Fibroblast of skin of right quadriceps (primary cell): ENCODE measurements around the gene EHMT1.

Experiments used
- DNase-seq: peaks from one replicate; pipeline ENCODE4 v3.0.0-alpha.2; 2013

The EHMT1 gene

DNA sequence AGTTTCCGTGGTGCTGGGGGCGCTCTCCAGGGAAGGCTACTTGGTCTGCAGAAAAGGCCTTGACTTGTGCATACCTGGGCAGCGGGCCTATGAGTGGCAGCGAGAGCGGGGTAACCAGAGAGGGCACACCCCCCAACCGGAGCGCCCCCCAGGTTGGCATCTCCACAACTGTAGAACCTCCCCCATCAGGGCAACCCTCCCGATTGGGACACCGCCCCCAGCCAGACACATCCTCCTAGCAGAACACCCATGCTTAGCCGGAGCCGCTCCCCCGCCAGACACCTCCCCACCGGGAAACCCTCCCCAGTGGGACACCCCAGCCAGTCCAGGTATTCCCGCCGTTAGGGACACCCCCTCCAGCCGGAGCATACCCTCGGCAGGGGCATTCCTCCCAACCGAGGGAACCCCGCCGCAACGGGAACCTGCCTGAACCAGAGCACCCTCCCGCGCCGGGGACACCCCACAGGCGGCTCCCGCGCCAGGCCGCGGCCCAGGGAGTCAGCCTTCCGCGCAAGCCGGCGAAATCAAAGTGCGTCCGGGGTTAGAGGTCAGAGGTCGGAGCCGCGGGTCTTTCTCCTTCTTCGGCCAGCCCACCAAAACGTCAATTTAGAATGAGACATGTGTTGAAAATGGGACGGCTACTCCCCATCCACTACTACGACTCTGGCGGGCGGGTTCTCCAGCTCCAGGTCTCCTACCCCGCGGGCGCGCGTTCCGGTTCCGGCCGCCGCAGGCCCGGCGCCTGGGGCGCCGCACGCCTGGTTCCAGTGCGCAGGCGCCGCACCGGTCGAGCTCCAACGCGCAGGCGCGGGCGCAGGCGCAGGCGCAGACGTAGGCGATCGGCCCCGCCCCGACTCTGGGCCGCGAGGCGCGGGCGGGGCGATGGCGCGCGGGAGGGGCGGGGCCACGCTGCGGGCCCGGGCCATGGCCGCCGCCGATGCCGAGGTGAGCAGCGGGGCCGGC is at the start of gene EHMT1:
TSS of gene EHMT1 (plus strand) at position 901 of the 963 bp plus-strand sequence. CDS start at position 925, 24 bp downstream.
- DNase-seq = peak; percentile 85

DNA sequence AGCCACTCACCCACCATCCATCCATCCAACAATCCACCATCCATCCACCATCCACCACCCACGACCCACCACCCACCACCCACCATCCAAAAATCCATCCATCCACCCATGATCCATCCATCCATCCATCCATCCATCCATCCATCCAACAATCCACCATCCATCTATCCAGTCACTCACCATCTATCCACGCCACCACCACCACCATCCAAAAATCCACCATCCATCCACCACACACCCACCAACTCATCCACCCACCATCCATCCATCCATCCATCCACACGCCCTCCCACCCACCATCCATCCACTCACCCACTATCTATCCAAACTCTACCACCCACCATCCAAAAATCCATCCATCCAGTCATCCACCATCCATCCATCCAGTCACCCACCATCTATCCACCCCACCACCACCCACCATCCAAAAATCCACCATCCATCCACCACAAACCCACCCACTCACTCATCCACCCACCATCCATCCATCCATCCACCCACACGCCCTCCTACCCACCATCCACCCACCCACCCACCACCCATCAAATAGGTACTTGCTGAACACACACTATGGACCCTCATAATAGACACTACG is 49.1 kb upstream of the EHMT1 start:
- no peak for DNase-seq

DNA sequence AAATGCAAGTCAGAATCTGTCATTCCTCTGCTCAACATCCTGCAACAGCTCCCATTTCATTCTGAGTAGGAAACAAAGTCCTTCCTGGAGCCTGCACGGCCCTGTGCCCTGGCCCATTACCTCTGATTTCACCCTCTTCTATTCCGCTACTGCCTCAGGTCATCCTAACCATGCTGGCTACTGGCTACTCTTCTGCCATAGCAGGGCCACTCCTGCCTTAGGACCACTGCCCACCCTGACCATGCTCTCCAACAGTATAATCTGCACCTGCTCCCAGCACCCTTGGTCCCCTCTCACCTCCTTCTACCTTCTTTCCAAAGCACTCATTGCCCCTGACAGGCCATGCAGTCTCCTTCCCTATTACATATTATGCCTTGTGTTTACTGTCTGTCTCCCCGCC is 48.2 kb upstream of the EHMT1 start:
- no peak for DNase-seq

DNA sequence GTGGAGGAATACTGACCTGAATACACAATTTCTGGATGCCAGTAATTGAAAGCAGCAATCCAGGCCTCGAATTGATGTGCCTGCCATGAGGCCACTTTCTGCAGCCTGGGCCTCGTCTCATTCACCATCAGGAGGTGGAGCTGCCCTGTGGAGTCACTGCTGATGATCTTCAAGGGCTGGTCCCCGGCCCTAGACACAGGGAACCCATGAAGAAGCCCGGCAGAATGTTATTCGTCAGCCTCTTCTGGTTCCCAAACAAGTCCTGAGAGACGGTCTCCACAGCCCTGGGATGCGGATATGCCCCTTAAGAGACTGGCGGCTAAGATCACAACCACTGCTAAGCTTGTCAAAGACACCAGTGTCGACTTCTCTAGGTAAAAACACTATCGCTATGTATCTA is 44.6 kb upstream of the EHMT1 start:
- no peak for DNase-seq

DNA sequence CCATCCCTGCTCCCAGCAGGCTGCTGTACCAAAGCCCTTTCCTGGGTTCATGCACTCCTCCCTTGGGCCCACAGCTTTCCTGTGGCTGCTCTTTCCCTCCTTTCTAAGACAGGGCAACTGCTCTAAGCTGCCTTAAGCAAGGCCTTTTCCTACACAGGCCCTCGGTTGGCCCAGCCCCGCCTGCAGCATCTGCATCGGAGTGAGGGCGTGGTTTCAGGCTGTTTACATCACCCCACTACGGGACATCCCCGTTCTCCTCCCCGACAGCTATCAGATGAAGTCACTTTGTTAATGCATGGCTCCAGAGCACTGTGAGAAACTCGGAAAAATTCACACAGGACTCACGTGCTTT is 43.5 kb upstream of the EHMT1 start:
- no peak for DNase-seq

DNA sequence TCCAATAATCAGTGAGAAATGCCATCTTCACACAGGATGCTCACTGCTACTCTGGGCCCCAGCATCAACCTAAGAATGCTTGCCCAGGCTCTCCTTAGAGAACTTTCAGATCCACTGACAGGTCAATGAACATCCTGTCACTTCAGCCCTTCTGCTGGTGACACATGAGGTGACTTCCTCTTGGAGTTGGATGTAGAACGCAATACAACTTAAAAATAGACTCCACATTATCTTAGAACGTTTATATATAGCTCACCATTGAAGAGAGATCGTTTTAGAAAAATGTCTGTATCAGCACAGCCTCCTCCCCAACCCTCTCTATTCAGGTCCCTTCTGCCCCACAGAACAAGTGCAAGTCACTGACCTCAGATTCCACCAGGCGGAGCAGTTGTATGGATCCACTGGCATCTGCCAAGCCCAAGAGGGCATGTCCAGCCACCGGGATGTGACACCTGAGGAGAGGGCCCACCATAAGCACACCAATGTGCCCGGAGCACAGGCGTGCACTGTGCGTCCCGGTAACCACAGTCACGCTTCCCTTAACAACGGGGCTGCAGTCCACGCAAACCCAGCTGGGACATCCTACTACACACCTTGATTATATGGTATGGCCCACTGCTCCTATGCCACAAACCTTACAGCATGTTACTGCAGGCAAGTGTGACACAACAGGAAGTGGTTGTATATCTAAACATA is 42.9 kb upstream of the EHMT1 start:
- DNase-seq = no peak

DNA sequence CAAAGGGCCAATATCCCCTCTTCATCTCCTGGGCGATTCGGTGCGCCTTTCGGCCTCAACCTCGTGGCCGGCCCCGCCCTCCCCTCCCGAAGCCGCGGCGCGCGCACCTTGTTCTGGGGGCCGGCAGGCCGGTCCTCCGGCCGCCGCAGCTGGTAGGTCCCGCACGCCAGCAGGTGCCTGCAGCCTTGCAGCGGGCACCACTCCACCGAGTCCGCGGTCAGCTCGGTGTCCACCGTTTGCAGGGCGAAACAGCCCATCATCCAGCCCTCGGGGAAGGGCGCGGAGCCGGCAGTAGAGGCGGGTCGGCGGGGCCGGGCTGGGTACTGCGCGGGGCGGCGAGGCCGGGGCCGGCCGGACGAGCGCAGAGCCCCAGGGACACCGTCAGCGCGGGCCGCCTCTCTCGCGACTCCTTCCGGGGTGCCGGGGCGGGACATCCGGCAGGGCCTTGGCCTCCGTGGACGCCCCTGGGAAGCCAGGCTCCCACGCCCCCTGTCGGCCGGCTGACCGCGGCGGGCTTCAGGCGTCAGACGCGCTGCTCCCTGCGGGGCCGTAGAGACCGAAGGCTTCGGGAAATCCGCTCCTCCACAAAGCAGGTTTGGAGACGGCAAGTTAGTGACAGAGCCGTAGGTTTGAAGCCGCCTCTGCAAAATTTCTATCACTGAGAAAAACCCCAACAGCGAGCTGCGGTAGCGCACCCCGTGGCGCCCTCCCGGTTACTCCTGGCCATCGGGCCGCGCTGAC is 40.1 kb upstream of the EHMT1 start, which contains the start of gene DPH7:
TSS of gene DPH7 (minus strand) at position 408 of the 741 bp plus-strand sequence. CDS start at position 260, 148 bp downstream.
- peak; percentile 88 for DNase-seq

DNA sequence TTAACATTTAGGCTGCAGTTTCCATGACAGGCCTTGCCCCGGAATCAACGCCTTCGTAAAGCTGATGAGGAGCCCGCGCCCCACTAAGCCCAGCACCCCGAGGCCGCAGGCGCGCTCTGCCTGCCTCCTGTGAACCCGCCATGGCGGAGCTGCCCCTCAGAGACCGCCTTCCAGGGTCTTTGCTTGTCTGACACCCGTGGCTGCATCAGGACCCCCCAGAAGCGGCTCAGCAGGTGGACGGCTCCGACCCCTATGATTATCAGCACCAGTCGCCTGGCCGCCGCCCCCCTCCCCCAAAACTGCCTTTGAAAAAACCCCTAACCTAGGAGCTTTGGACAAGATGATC is 39.6 kb upstream of the EHMT1 start:
- no peak for DNase-seq

DNA sequence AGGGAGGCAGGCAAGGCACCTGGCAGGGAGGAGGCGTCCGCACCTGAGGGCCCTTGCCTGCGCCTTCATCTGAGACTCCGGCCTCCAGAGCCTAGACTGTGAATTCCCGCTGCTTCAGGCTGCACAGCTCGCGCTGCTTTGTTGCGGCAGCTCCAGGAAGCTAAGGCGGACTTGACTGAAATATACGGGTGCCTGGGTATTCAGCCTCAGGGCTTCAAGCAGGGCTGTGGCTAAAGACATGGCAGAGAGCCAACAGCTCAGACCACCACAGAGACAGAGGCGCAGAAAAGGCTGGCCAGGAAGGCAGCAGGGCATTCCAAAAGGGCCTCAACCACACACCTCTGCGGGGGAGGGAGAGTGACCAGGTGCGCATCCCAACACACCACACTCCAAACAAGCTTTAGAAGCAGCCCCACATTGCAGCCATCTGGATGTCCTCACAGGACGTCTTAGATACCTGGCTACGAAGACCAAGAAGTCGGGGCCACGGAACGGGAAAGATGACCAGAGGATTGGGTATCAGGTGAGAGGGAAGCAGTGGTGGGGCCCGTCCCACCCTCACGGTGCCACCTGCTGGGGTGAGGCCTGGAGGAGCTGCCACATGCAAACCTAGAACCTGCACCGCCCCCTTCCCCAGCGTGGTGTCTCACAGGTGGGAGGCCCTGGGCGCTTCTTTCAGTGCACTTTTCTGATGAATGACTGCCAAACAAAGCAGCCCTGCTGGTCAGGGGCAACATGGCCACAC is 38.4 kb upstream of the EHMT1 start:
- DNase-seq = no peak

DNA sequence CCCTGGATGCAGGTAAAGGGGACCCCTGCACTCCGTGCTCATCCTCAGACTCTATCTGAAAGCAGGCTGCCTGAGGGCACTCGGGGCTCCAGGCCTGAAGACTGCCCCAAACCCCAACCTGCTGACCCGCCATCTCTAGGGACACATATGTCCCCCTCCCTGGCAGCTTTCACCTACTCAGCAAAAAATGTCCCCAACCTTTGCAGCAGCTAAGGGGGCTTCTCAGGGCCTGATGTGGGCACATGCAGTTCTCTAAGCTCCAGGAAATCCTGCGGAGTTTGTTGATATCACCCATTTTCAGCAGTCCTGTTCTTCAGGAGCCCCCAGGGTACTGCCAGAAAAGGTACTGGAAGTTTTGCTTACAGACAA is 37.9 kb upstream of the EHMT1 start:
- DNase-seq = no peak

DNA sequence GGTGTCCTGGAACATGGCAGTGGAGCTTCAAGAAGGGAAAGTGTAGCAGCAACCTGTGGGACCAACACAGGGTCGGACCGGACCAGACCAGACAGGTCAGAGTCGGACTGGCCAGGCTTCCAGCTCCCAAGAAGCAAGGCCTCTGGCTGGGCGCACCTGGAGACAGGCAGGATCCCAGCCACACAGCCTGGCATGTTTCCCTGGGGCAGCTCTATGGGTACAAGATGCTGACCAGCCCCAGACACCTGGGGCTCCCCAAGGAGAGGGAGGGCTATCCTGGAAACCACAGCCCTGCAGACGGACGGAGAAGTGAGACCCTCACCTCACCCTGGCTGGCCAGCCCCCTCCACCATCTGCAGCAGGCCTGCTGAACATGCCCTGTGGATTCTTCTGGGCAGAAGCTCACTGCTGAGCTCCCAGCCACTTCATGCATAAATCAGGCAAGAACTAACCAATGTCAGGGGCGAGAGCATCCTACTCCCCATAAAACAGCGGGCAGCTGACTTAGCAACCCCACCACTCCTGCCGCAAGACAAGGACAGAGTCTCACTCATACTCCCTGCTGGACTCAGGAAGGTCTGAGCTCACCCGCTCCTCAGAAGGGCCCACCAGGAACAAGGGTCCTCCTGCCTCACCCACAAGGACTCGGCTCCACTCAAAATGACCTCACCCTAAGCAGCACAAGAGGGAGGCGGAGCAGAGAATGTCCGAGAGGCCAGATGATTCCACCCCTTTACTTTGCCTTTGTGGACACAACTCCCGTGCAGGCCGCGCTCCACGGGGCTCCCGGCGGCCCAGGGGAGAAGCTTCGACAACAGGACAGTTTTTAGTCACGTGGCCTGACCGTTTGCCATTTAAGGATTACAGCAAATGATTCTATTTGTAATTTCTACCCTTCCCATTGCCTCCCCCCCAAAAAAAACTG is 37.2 kb upstream of the EHMT1 start:
- DNase-seq = no peak

DNA sequence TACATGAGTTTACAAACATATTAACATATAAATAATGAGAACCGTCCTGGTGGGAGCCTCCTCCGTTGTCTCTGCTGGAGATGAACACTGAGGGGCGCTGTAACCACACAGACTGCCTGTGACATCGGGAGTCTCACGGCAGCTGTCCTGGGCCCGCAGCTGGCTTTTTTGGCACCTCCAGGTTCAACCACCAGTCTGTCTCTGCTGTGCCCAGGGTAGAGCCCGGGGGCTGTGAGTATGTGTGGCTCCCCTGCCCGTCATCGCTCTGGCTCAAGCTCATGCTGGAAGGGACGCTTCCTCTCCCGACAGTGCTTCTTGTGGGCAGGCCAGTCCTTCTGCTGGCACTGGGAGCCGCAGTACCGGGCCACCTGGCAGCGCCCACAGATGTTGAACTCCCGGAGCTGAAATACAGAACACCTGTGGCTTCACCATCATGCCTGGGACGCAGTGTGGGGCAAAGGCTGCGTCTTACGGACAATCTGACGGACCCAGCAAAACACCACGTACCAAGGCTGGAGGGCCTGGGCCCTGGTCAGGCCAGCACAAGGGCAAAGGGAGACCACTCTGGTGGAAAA is 36.4 kb upstream of the EHMT1 start:
- DNase-seq = no peak

DNA sequence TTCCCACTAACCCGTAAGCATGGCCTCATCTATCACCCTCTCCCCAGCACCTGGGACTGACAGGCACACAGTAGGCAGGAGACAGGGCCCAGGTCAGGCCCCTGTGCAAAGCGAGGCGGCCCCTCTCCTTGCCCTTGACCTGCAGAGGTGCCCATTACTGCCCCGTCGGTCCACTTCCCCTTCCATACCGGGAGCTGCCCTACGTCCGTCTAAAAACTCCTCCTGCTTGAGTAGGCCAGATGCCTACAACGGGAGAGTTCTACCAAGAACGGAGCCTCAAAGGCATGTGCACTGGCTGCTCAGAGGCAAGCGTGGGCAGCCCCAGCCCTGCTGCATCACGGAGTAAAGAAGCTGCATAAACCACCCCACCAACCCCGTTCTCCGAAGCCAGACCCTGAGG is 35.5 kb upstream of the EHMT1 start:
- DNase-seq = no peak

DNA sequence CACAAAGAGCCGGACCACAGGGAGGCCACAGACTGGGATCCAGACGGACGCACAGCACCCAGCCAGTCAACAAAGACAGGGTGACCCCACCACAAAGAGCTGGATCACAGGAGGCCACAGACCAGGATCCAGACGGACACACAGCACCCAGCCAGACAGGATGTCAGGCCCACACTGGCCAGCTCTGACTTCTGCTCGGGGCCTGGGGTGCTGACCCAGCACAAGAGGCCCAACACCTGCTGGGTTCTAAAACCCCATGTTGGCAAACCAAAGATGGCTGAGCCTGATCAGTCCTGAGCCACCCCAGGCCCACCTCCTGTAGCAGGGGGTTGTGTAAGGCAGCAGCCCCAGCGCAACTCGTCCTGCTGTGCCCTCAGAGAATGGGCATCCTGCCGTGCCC is 34.8 kb upstream of the EHMT1 start:
- DNase-seq = no peak

DNA sequence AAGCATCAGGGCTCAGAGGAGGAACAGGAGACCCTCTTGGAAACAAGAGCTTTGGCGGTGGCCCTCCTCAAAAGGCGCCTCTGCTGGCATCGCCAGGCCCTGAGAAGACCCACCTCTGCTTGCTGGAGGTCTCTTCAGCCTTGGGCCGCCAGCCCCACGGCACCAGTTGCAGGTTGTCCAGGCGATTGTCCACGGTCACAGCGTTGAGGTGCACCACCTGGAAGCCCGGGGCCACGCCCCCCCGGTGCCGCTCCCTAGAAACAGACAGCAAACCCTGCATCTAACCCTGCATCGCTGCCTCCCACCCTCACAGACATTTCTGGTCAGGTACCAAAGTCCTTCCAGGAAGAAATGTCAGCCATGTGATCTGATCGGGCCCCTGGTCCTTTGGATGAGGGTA is 32.0 kb upstream of the EHMT1 start:
- DNase-seq = no peak

DNA sequence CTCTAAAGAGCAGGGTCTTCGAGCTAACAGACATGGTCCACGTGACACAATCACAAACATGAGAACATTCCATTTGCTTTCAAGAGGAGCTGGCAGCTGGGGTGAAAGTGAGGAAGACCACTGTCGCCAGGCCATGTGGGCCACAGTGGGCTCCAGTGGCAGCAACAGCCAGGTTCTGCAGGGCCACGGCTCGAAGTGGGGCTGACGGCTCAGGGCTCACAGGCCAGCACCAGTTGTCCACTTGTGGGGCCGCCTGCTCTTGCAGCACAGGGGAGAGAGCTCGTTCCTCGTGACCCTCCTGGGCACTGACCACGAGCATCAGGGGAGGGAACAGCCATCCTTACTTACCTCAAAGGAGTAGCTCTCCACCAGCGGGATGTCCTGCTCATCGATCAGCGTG is 30.5 kb upstream of the EHMT1 start:
- DNase-seq = no peak

DNA sequence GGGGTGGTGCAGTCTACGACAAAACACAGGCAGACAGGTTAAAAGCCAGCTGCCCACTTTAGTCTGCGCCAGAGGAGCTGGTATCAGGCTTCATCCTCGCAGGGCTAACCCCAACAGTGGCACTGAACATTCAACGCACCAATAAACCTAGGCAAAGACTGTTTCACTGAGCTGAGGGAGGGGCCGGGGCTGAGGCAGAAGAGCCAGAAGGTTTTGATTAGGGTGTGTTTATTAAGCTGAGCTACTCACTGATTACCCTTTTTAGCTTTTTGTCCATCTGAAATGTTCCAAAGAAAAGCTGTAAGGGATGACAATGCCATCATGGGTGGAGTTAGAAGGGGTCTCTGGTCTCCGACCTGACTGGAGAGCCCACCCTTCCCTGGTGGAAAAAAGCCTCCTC is 29.9 kb upstream of the EHMT1 start:
- DNase-seq = no peak

DNA sequence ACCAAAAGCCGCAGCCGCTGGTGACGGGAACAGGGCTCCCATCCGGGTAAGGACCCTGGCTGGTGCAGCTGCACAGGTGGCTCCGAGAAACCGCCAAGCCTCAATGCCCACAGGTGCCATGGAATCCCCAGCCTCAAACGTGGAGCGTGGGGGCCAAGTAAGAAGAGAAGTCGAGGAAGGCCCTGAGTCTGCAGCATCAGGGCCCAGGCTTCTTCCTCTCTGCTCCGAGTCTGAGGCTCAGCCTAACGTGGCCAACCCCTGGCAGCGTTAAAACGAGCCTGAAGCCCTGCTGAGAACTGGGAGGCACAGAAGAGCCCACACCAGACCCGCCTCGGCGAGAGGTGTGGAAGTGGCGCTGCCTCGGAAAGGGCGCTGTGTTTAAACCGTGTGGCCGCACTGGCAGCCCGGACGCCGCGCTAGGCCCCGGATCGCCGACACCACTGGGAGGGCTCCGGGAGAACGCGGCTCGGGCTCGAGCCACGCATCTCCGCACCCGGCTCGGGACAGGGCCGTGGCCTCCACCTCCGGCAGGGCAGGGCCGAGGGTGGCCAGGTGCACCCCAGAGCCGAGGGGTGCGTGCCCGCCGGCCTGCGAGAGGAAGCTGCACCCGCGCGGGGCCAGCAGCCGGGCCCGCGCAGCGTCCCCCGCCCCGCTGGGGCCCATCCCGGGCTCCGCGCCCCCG is 29.2 kb upstream of the EHMT1 start:
- no peak for DNase-seq

DNA sequence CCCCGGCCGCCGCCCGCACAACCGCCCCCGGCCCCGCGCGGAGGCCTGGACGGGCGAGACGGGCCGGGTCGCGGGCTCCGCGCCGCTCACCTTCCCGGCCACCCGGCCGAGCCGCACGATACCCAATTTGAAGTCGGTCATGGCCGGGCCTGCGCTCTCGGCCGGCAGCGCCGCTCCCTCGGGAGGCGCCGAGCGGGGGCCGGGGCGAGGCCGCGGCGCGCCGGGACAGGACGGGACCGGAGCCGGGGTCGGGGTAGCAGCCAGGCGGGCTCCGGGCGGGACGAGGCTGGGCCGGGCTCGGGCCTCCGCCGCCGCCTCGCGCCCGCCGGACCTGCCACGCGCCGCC is 28.7 kb upstream of the EHMT1 start:
- no peak for DNase-seq
